HuH-7.5 (cell line): ENCODE data around the gene PLP2.

ENCODE experiments used
- DNase-seq: peaks from one replicate; pipeline ENCODE4 v3.0.0; 2011; ENCODE audit warnings: low spot score

The PLP2 gene

GRCh38 chrX:49186125-49187027 lies 14.7 kb downstream of the PLP2 start, which contains the start of gene PRICKLE3:
PRICKLE3 (minus strand) TSS chrX:49186373; CDS start chrX:49186297, 76 bp downstream.
- DNase-seq = peak; percentile 91

DNA sequence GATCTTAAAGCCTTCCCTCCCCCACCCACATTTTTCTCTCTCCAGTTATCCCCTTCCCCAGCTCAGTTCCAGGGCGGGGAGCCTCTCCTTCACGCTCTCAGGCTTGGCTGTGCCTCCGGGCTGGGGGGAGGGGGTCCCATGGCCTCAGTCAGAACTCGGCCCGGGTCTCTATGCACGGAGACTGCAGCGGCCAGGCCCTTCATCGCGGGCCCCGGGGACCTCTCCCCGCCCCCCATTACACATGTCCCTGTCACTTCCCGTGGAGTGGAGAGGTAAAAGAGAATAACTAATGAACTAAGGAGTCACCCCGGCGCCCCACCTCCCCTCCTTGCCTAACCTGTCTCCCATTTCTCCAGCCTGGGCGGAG lies 15.3 kb downstream of the PLP2 start:
- no peak for DNase-seq

- no peak for DNase-seq
Observed at GRCh38 chrX:49187526-49187925, 15.8 kb downstream of the PLP2 start.

DNA sequence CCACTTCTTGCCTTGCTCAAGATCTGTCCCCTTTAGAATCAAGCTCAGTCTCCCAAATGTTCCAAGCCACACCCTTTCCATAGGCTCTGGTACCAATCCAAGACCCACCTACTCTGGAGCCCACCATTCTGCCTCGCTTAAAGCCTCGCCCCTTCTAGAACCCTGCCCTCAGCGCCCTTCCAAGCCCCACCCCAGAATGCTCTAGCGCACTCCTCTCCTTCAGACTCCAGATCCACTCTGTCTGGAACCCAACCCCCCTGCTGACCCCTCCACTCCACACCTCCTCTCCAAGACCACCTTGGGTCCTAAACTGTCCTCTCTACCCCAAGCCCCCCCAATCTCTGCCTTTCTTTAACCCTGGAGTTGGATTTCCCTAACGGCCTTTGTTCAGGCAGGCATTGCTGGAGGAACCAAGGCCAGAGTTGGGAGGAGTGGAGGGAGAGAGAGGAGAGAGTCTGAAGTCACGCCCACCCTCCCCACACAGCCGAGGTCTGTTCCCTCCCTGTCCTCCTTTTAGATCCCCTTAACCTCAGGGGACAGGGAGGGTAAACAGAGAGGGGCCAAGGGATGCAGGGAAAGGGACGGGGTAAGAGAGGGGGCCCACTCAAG lies 16.9 kb downstream of the PLP2 start:
- DNase-seq = no peak

GRCh38 chrX:49189606-49190005 lies 17.9 kb downstream of the PLP2 start:
- DNase-seq = no peak

DNA sequence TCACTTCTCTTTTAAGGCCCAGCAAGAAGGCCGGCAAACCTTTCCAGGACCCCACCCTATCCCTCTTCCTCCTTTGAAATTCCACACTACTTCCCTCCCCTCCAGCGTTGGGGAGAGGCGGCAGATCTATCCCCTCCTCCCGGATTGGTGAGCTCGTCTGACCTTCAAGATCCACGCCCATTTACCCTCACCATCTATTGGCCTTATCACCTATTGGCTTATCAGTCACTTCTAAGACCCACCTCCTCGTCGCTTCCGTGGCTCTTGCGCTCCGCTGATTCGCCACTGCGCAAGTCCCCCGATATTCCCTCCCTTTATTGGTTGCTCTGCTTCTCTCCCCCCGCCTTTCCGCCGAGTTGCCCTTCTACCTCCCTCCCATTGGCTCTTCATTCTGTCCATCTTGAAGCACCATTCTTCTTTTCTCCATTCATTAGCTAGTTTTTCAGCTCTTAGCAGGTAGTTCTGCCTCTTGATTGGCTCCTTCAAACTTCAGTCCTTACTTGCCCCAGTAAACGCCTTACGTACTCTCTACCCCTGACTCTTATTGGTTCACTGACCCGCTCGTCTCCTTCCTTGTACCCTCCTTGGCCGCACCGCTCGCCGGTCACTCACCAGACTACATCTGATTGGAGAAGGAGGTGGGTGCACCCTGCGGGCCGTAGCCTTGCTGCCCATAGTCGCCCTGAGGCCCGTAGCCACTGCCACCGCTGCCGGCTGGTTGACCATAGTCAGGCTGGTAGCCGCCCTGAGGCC lies 19.3 kb downstream of the PLP2 start:
- DNase-seq = peak; percentile 96

- DNase-seq = no peak
Observed at GRCh38 chrX:49191574-49192011, 19.9 kb downstream of the PLP2 start.

DNA sequence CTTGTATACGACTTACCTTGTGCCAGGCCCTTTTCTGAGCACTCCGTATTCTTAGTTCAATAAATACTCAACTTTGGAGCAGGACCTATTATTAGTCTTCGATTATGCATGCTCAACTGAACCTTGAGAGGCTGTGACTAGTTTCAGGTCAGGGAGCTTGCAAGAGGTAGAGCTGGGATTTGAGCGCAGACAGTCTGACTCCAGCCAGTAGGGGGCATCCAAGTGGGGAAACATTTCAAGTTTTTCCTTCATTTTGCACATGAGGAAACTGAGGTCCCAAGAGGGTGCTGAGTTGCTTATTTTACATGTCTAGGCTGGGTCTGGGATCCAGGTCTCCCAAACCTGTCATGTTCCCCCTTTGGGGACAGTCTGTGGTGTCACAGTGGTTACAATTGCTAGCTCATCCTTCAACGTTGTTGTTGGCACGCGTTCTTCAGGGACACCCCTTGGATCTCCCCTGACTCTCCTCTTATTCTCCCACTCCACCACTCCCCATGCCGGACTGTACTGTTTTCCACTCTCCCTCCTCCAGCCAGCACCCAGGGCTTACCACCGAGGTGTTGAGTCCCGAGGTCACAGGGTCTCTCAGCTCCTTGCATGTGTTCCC lies 21.1 kb downstream of the PLP2 start:
- DNase-seq = no peak

- DNase-seq = no peak
Observed at GRCh38 chrX:49193542-49193964, 21.9 kb downstream of the PLP2 start.

GRCh38 chrX:49197543-49198087 lies 25.9 kb downstream of the PLP2 start:
- no peak for DNase-seq

DNA sequence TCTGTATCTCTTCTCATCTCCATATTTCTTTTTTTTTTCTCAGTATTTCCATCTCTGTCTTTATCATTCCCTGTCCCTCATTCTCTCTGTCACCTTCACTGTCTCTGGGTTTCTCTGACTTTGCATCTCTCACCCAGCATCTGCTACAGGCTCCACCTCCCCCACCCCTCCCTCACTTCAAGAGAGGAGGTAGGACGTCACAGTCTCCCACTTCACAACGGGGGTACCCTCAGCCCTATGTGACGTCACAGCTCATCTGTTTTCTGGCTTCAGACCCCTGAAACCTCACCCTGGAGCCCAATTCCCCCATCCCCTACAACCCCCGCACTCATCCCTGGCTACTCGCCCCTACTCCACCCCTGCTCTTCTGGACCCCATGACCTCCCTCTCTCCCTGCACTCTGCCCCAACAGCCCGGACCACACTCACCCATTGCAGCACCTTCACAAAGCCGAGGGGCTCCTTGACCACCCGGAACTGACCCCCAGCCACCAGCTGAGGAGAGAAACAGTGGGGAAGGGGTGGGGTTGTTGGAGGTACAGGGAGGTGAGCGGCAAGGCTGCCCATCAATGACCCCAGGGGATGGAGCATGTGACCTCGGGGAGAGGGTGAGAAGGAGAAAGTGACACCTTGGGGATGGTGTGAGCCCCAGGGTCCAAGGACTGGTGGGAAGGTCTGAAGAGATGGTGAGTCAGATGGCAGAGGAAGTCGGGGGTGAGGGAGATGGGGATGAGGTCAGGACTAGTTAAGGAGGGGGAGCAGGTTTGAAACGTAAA lies 27.0 kb downstream of the PLP2 start:
- no peak for DNase-seq

DNA sequence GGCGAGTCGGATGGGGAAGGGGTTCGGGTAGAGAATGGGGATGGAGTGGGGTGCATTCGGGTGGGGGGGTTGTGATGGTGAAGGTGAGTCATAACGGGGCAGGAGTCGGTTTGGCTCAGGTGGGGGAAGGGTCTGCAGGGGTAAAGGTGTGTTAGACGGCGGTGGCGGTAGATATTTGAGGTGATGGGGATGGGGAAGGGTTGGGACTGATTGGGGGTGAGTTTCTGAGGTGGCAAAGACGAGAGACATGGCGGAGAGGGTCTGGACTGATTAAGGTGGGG lies 27.6 kb downstream of the PLP2 start:
- no peak for DNase-seq

- DNase-seq = peak; percentile 94
Observed at GRCh38 chrX:49199906-49200771, 28.4 kb downstream of the PLP2 start, which contains the start of gene SYP. SYP (minus strand) TSS chrX:49200193; CDS start chrX:49200186, 7 bp downstream.

DNA sequence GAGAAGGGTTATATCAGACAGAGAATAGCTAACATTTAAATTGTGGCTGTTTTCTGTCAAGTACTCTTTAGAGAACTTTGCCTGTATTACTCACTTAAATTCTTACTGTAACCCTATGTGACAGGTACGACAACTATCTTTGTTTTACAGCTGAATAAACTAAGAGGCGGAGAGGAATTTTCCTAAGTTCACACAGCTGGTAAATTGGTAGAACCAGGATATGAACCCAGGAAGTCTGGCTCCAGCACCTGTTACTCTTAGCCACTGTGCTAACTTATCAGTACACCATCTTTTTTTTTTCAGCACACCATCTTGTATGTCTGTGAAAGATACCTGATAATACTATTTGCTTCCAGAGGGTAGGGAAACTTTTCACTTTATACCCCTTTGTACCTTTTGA lies 30.3 kb downstream of the PLP2 start:
- no peak for DNase-seq

DNA sequence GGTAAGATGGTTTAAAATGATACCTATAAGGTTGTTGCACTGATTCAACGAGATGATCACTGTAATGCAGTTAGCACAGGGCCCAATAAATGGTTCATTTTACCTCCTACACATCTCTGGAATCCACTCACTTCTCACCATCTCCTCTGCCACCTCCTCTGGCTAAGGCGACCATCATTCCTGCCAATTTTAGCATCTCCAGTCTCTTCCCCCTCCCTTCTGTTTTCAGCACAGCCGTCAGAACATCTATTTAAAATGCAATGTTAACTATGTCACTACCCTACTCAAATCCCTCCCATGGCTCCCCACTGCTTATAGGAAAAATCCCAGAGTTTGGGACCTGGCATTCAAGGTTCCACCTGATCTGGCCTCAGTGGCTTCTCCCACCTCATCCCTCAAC lies 31.8 kb downstream of the PLP2 start:
- DNase-seq = no peak

- DNase-seq = no peak
Observed at GRCh38 chrX:49204017-49204416, 32.3 kb downstream of the PLP2 start.

DNA sequence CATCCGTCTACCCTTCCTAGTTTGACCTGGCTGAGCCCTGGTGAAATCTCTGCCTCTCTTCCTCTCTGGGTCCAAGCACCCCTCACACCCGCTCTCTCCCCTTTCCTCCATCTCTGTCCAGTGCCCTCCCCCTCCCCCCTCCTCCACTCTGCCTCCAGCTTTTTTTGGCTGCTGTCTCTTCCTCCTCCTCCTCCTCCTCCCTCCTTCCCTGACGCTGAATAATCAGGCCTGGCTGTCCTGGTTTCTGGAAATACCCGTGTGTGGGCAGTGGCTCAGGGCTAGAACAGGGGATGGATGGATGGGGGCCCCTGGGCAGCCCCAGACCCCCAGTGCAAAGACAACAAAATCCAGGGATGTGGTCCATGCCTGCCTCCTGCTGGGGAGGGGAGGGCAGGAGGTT lies 33.0 kb downstream of the PLP2 start:
- no peak for DNase-seq

GRCh38 chrX:49205443-49205842 lies 33.7 kb downstream of the PLP2 start:
- DNase-seq = no peak

DNA sequence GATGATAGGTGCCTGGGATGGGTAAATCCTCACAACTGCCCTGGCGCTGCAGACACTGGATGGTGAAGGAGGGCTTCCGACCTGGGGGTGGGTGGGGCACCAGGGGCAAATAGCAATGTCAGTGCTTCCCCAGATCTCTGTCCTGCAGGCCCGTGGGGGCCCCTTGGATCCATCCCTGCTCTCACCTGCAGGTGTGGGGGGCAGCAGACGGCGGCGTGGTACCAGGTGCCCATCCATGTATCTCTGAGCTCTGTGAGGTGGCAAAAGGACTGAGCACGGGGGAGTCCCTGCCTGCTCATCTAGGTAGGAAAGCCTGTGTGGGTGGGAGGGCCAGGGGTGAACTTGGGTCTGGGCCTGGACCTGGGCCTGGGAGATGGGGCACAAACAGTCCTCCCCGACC lies 34.8 kb downstream of the PLP2 start:
- DNase-seq = no peak

GRCh38 chrX:49208399-49208798 lies 36.7 kb downstream of the PLP2 start:
- DNase-seq = no peak
